Measurements from ENCODE around the gene SCN9A. TPM values are rescaled to one million over a fixed set of nuclear protein-coding genes. Genes with fewer than 3 reads are reported as not detected.

Gene SCN9A
- total RNA-seq, 4 donors from 2014 or later, result 1.1 to 8.8 (median 5.2) TPM

- Histone ChIP-seq H3K27ac (peak overlapping the region; percentile 36), H3K36me3 (no peaks in the 10 kb centered on the region), H3K4me3 (peak overlapping the region; percentile 61), H3K4me1 (peaks cover 22% of the 10 kb centered on the region), H3K9me3 (no peaks in the 10 kb centered on the region), H3K27me3 (no peaks in the 10 kb centered on the region)
- DNase-seq (ENCODE audit: low spot score in 2 of 2), result no peak
- TF ChIP-seq POLR2A (IDR thresholded peaks at IDR 0.05) (no peak), POLR2AphosphoS5 (IDR thresholded peaks at IDR 0.05) (no peak), EP300 (IDR thresholded peaks at IDR 0.05) (no peak)
- TF ChIP-seq, protein P1, sequence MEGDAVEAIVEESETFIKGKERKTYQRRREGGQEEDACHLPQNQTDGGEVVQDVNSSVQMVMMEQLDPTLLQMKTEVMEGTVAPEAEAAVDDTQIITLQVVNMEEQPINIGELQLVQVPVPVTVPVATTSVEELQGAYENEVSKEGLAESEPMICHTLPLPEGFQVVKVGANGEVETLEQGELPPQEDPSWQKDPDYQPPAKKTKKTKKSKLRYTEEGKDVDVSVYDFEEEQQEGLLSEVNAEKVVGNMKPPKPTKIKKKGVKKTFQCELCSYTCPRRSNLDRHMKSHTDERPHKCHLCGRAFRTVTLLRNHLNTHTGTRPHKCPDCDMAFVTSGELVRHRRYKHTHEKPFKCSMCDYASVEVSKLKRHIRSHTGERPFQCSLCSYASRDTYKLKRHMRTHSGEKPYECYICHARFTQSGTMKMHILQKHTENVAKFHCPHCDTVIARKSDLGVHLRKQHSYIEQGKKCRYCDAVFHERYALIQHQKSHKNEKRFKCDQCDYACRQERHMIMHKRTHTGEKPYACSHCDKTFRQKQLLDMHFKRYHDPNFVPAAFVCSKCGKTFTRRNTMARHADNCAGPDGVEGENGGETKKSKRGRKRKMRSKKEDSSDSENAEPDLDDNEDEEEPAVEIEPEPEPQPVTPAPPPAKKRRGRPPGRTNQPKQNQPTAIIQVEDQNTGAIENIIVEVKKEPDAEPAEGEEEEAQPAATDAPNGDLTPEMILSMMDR (IDR thresholded peaks at IDR 0.05), result no peak
- 2% methylated on average over 11 of the region's 17 CpGs for WGBS
Measured at GRCh38 chr2:166375195-166375735, 479 bp downstream of the SCN9A start.

- TF ChIP-seq EP300 (IDR thresholded peaks at IDR 0.05) (no peak), POLR2A (IDR thresholded peaks at IDR 0.05) (no peak), POLR2AphosphoS5 (IDR thresholded peaks at IDR 0.05) (no peak)
- TF ChIP-seq, protein P1 (IDR thresholded peaks at IDR 0.05), result no peak
- H3K27me3 ChIP-seq, result no peaks in the 10 kb centered on the region
- no peaks in the 10 kb centered on the region for H3K36me3 ChIP-seq
- no peak overlapping the region for H3K4me3 ChIP-seq
- H3K27ac ChIP-seq, result no peak overlapping the region
- peaks cover 22% of the 10 kb centered on the region for H3K4me1 ChIP-seq
- no peaks in the 10 kb centered on the region for H3K9me3 ChIP-seq
- DNase-seq (ENCODE audit: low spot score in 2 of 2), result no peak
Measured at GRCh38 chr2:166373951-166374350, 1.8 kb downstream of the SCN9A start.

DNA sequence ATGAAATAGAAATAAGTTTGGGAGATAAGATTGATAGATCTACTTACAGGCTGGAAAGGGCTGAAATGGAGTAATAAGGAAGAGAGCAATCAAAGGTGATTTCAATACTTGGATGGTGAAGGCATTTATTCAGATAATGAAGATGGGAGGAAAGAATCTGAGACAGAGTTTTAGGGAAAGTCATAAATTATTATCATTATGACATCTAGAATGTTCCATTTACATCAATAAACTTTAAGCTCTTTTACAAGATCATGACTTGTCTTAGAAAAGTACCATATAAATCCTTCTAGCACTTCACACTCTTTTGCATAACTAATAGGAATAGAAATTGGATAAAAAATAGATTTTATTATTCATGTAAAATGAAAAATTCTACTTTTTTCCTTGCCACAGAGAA is 2.2 kb downstream of the SCN9A start:
- Histone ChIP-seq H3K4me3 (no peak overlapping the region), H3K4me1 (peaks cover 22% of the 10 kb centered on the region), H3K9me3 (no peaks in the 10 kb centered on the region), H3K36me3 (no peaks in the 10 kb centered on the region), H3K27me3 (no peaks in the 10 kb centered on the region), H3K27ac (no peak overlapping the region)
- DNase-seq (ENCODE audit: low spot score in 2 of 2), result no peak
- TF ChIP-seq EP300 (IDR thresholded peaks at IDR 0.05) (no peak), POLR2AphosphoS5 (IDR thresholded peaks at IDR 0.05) (no peak), POLR2A (IDR thresholded peaks at IDR 0.05) (no peak)
- TF ChIP-seq, protein P1 (IDR thresholded peaks at IDR 0.05), result no peak

DNA sequence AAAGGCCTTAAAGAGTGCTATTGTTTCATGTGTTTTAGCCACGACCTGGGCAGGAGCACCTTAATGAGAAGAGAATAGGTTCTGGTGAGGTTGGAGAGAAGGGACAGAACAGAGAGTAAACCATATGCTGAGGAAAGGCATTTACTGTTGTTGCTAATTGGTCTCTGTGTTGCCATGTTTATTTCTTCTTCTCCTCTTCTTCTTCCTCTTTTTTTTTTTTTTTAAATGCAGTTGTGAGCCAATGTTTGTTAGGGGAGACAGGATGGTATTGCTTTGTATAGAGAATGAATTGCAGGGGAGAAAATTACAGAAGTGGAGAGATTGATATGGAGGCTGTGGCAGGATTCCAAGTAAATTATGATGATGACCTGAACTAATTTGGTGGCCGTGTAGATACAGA is 2.6 kb downstream of the SCN9A start:
- H3K9me3 ChIP-seq, result no peaks in the 10 kb centered on the region
- H3K4me1 ChIP-seq, result peaks cover 22% of the 10 kb centered on the region
- WGBS, result 27% methylated on average over 2 of the region's 2 CpGs
- no peak overlapping the region for H3K4me3 ChIP-seq
- H3K27ac ChIP-seq, result no peak overlapping the region
- H3K36me3 ChIP-seq, result no peaks in the 10 kb centered on the region
- no peak for TF ChIP-seq EP300 (IDR thresholded peaks at IDR 0.05)
- TF ChIP-seq POLR2AphosphoS5 (IDR thresholded peaks at IDR 0.05), result no peak
- TF ChIP-seq POLR2A (IDR thresholded peaks at IDR 0.05), result no peak
- TF ChIP-seq, protein P1 (IDR thresholded peaks at IDR 0.05), result no peak
- no peak for DNase-seq (ENCODE audit: low spot score in 2 of 2)
- H3K27me3 ChIP-seq, result no peaks in the 10 kb centered on the region

DNA sequence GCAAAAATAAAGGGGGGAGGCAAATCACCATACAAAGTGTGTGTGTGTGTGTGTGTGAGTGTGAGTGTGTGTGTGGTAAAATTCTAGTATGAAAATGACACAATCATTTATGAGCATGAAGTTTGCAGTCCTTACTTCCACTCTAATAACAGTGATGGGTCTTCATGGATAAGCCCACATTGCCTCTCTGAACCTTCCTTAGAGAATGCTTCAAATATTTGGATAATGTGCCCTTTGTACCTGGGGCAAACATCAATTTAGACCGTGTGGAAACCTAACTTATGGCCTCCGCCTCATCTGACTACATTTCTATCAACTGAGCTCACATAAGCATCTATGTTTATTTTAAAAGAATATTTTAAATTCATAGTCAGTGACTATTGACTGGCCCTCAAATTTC is 3.7 kb downstream of the SCN9A start:
- H3K4me3 ChIP-seq, result no peak overlapping the region
- no peaks in the 10 kb centered on the region for H3K36me3 ChIP-seq
- no peak overlapping the region for H3K27ac ChIP-seq
- no peaks in the 10 kb centered on the region for H3K27me3 ChIP-seq
- DNase-seq (ENCODE audit: low spot score in 2 of 2), result no peak
- TF ChIP-seq EP300 (IDR thresholded peaks at IDR 0.05) (no peak), POLR2AphosphoS5 (IDR thresholded peaks at IDR 0.05) (no peak)
- no peaks in the 10 kb centered on the region for H3K9me3 ChIP-seq
- 66% methylated on average over 2 of the region's 2 CpGs for WGBS
- H3K4me1 ChIP-seq, result peaks cover 22% of the 10 kb centered on the region
